ENCODE data around the gene ARHGAP4.

ARHGAP4 gene

GRCh38 chrX:153864101-153864500 lies 62.0 kb downstream of the ARHGAP4 start:
- DNase-seq, result no peak

GRCh38 chrX:153863251-153863991 lies 62.6 kb downstream of the ARHGAP4 start:
- DNase-seq, result no peak

DNA sequence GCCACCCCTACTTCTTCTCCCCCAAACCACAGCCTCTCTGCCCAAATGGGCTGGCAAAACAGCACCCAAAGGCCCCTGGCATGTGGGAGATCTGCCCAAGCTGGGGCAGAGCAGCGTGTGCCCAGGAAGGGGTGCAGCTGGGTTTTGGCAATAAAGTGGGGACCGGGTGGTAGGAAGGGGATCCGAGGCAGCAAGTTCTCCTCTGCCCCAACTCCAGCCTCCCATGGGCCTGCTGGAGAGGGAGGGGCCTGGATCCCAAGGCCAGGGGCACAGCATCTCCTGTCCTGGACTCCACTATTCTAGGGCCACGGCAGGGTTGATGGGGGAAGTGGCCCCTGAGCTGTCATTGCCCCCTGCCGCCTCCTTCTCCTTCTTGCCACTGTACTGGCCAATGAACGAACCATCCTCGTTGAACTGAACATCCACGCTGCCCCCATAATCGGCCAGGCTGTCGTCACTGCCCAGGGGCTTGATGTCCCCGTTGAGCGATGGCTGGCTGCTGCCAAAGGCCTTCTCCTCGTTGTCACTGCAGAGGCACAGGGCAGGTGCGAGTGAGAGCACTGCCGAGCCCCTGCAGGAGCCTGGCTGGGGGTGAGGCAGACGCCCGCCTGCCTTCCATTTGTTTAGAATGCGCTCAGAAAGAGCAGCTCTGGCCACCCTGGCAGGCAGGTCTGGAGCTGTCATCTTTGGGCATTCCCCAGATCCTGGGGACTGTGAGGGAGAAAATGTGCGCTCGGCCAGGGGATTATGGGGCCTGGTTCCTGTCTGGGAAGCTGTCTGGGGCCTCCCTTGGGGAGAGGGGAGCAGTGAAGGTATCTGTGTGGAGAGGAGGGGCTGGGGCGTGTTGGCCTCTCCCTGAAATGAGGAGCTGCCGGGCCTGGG lies 63.5 kb downstream of the ARHGAP4 start:
- no peak for DNase-seq

DNA sequence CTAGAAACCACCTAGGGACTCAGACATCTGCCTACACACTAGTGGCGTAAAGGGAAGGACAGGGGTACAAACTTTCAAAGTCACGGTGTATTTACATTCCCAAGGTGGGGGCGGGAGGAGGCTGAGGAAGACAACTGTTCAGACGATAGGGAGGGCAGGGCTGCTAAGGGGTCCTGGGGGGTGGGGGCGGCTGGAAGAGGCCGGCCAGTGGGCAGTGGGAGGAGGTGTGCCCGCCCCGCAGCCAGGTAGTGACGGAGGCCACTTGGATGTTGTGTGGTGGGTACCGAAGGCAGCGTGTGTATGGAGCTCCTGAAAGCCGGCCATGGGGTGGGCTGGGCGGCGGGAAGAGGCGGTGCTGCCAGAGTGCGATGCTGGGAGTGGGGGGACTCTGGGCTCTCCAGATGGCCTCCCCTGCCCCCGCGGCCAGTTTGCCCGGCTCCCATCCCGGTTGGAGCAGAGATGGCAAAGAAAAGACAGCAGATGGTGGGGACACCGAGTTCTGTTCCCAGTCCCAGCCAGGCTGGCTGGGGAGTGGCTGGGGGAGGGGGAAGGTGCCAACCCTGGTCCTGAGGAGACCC lies 64.2 kb downstream of the ARHGAP4 start:
- DNase-seq, result no peak

DNA sequence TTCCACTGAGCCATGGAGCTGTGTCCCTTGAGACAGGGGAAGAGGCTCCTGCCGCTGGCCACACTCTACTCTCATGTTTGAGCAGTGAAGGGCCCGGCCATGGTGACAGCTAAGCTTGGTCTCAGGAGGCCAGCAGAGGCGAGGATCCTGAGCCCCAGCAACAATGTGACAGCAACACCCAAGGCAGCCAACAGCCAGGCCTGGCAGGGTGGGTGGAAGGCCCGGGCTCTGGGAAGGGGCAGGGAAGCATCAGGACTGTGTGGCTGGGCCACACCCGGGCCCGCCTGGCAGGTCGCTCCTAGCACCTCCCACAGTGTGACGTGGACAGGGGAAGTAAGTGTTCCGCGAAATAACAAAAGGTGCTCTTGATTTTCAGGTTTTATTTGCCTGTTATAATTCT lies 64.9 kb downstream of the ARHGAP4 start:
- no peak for DNase-seq
